ENCODE results near the gene RNF224.
"Not testable (repeated sequence)": the region's sequence is repeated elsewhere in the genome, so short reads cannot be mapped to it uniquely, and the experiment has no call there.

RNF224 gene

GRCh38 chr9:137240841-137241489 is 13.7 kb downstream of the RNF224 start, which contains the start of gene TUBB4B:
TUBB4B (plus strand) TSS chr9:137241287; CDS start chr9:137241361, 74 bp downstream.
- DNase-seq (ENCODE audit: low spot score) = peak; percentile 100

DNA sequence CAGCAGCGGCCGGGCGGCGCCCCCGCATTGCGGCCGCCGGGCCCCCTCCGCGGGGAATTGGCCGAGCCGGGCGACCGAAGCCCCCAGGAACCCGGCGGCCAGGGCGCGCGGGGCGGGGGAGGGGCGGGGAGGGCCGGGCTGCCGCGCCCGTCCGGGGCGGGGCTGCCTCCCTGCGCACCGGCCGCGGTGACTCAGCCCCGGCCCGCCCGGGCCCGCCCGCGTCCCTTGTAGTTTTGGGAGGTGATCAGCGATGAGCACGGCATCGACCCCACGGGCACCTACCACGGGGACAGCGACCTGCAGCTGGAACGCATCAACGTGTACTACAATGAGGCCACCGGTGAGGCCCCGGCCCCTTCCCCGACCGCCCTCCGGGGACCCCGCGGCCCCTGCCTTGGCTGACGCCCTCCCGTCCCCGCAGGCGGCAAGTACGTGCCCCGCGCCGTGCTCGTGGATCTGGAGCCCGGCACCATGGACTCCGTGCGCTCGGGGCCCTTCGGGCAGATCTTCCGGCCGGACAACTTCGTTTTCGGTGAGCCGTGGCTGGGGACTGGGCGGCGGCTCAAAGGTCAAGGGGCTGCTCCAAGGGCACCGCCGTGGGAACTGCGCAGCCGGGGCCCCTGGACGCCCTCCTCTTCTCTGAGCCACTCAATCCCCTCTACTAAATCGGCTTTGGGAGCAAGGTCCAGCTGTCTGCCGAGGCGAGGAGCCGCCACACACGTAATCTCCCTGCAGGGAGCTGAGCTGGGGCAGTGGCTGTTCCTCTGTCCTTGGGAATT is 14.4 kb downstream of the RNF224 start:
- no peak for DNase-seq (ENCODE audit: low spot score)

GRCh38 chr9:137242269-137243203 is 15.2 kb downstream of the RNF224 start:
- no peak for DNase-seq (ENCODE audit: low spot score)

DNA sequence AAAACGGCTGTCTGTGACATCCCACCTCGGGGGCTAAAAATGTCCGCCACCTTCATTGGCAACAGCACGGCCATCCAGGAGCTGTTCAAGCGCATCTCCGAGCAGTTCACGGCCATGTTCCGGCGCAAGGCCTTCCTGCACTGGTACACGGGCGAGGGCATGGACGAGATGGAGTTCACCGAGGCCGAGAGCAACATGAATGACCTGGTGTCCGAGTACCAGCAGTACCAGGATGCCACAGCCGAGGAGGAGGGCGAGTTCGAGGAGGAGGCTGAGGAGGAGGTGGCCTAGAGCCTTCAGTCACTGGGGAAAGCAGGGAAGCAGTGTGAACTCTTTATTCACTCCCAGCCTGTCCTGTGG is 15.9 kb downstream of the RNF224 start:
- not testable (repeated sequence) for DNase-seq (ENCODE audit: low spot score)

DNA sequence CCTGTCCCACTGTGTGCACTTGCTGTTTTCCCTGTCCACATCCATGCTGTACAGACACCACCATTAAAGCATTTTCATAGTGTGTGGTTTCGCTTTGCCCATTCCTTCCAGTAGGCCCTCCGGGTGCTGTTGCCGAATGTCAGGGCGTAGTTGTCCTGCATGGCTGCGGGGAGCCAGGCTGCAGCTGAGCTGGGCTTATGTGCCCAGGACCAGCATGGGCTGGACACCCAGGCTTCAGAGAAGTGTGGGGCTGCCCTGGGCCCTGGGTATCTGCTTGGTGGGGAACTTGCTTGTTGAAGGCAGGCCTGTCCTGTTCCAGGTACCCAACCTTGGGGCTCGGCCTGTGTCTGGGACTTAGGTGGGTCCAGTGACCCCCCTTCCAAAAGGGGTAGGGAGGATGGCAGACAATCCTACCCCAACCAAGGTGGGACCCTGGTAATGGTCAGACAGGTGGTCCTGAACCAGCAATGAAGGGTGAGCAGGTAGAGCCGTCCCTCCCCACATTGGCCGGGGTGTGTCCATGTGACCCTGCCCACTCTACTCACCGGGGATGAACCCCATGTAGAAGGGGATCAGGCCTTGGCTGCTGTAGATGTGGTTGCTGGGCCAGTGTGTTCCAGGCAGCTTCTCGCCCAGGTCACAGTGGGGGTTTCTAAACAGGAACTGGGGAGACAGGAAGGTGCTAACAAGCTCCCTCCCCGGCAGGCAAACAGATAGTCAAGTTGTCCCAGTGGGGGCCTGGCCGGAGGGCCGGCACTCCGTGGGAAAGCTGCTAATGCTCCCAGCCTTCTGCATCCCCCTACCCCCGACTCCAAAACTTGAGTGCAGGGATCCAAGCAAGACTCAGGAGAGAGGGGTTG is 16.6 kb downstream of the RNF224 start:
- DNase-seq (ENCODE audit: low spot score) = no peak

GRCh38 chr9:137244486-137245449 is 17.5 kb downstream of the RNF224 start:
- no peak for DNase-seq (ENCODE audit: low spot score)

DNA sequence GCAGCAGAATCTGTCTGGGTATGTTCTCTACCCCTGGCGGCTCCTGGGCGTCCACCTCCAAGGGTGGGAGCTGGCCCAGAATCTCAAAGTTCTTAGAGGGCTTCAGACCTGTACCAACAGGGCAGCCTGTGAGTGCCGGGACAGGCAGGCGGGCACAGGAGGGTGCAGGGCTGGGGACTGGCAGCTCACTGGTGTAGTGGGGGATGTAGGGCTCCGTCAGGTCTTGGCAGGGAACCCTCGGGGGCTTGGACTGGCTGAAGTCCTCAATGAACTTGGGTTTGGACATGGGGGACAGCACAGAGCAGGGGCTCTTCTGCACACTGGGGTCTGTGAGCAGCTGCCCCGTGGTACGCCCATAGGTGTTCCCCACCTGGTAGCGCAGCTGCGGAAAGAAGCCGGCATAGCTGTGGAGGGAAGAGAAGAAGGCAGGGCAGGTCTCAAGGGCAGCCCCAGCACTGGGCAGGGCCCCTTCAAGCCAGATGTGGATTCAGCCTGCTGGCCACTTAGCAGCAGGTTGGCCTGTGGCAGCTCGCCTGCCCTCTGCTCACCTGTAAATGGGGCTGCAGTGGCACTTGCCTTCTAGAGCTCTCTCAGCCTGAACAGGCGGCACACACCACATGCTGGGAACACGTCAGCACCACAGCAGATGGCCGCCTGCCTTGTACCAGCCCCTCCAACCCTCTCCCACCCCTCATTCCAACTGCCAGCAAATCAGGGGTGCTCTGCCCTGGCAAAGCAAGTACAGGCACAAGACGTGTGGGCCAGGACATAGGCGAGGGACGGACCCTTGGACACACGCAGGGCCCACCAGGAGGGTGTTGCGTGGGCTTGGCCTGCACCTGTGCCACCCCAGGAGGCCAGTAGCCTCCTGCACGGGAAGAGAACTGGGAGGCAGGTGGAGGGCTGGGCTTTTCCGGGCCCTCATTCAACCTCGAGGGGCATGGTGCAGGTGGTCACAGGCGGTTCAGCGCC is 18.4 kb downstream of the RNF224 start:
- DNase-seq (ENCODE audit: low spot score) = no peak

GRCh38 chr9:137247135-137247915 is 20.0 kb downstream of the RNF224 start:
- no peak for DNase-seq (ENCODE audit: low spot score)

- DNase-seq (ENCODE audit: low spot score) = no peak
Measured at GRCh38 chr9:137247916-137248175, 20.5 kb downstream of the RNF224 start.

- DNase-seq (ENCODE audit: low spot score) = no peak
Measured at GRCh38 chr9:137250329-137251193, 23.3 kb downstream of the RNF224 start.

DNA sequence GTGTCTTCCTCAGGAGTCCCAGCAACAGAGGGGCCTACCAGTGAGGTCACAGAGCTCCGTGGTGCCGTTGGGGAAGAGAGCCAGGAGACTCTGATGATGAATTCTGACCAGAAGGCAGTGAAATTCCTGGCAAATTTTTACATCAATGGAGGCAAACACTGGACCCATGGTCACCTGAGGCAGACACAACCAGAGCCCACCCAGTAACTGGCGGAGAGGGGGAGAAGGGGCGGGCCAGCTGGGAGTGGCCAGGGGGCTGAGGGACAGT is 23.8 kb downstream of the RNF224 start, which contains the start of gene STPG3:
TSS of gene STPG3 (plus strand) at position 93 of the 268 bp plus-strand sequence. CDS start at position 94, 1 bp downstream.
- DNase-seq (ENCODE audit: low spot score) = no peak

DNA sequence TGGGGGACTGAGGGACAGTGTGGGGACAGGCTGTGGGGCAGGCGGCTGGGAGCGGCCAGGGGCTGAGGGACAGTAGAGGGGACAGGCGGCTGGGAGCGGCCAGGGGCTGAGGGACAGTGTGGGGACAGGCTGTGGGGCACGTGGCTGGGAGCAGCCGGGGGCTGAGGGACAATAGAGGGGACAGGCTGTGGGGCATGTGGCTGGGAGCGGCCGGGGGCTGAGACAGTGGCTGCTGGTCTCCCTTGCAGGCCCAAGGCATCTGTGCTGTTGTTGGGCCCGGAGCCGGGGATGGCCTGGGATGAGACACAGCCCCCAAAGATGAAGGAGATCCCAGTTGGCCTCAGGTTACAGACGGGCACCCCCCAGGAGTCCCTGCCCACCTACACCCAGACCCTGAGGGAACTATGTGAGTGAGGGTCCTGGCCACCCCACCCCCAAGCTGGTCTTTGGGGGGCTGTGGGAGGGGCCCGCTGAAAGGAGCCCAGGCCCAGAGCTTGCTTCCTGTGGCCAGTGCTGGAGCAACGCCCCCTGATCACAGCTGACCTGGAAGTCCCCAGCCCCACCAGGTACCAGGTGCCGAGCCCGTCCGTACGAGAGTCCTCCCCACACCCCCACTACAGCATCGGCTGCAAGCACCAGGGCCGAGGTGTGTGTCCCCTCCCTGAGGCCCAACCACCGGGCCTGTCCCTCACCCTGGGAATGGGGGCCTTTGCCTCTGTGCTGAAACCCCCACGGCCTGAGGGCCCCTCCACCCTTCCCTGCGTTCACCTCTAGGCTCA is 24.4 kb downstream of the RNF224 start:
- DNase-seq (ENCODE audit: low spot score) = no peak

DNA sequence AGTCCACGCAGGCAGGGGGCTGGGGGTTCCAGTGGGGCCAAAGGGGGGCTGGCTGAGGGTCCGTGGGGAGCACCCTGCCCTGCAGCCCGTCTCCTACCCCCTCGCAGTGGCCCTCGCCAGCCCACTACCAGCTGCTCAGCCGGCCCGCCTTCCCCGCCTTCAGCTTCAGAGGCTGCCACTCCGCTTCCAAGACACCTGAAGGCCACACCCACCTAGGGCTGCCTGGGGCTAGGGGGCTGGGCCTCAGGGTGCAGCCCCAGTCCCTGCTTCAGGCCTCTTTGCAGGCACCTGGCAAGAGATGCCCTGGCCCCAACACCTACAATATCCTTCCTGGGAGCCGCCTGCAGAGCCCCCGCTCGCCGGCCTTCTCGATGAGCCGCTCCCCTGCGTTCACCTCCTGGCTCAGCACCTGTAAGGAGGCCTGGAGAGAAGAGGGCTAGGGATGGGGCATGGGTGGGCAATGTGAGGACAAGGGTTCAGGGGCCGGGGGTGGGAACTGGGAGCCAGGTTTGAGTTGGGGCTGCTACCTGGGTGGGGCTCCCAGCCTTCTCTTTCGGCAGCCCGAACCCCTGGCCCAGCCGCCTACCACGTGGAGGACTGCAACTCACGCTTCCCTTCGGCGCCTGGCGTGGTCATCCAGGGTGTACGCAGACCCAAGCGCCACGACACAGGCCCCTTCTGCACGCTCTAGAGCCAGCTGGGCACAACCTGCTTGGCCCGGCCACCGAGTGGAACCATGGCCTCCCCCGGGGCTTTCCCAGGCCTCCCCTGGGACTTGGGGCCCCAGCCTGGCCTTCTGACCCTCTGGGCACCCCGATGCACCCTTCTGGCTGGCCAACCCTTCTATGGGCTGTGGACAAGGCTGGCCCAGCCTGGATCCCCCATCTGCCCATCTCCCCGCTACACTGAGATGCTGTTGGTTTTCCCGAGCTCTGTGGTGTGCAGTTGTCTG is 25.5 kb downstream of the RNF224 start:
- DNase-seq (ENCODE audit: low spot score) = no peak

GRCh38 chr9:137253717-137254623 is 26.7 kb downstream of the RNF224 start:
- DNase-seq (ENCODE audit: low spot score) = no peak

Data from HuH-7.5 (cell line).